ENCODE measurements around the gene RBP3.

DNA sequence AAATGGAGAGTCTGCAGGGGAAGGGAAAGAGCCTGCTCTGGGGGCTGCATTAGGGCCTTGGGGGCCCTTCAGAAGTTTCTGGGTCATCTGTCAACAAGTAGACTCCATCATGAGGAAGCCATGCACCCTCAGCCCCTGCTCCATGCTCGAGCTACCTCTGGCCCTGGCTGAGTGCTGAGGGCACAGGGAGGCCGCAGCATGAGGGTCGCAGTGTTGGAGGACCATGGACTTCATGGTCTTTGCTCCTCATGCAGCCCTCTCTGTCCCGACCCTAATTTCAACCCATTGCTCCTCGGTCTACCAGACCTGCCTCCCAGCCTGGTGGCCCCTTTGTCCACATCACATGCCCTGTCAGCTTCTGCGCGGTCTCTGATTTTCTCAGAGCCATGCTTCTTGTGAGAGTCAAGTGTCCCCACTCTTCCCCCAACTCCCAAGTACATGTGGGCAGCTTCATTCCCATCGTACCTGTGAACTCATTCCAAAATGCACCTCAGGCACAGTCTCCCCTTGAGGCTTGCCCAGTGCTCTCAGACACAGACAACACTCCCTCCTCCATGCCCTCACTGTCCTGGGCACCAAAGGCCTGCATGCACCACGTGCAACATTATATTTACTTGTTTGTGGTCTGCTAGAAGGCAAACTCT lies 21.2 kb downstream of the RBP3 start:
- TF ChIP-seq, protein P1, sequence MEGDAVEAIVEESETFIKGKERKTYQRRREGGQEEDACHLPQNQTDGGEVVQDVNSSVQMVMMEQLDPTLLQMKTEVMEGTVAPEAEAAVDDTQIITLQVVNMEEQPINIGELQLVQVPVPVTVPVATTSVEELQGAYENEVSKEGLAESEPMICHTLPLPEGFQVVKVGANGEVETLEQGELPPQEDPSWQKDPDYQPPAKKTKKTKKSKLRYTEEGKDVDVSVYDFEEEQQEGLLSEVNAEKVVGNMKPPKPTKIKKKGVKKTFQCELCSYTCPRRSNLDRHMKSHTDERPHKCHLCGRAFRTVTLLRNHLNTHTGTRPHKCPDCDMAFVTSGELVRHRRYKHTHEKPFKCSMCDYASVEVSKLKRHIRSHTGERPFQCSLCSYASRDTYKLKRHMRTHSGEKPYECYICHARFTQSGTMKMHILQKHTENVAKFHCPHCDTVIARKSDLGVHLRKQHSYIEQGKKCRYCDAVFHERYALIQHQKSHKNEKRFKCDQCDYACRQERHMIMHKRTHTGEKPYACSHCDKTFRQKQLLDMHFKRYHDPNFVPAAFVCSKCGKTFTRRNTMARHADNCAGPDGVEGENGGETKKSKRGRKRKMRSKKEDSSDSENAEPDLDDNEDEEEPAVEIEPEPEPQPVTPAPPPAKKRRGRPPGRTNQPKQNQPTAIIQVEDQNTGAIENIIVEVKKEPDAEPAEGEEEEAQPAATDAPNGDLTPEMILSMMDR (IDR thresholded peaks at IDR 0.05), result no peak
- TF ChIP-seq POLR2A (IDR thresholded peaks at IDR 0.05), result no peak
- TF ChIP-seq POLR2AphosphoS5 (IDR thresholded peaks at IDR 0.05), result no peak
- no peak for TF ChIP-seq EP300 (IDR thresholded peaks at IDR 0.05)

Measured in sigmoid colon (tissue), 4 donors.